A673 (cell line): ENCODE data around the gene WNT3.

Experiments used
- CTCF ChIP-seq: fragments of 300-800, 200-600 bp; sonication (generic); conservative IDR thresholded peaks from 2 replicates; pipeline ENCODE4 v1.5.1; 2017; ENCODE audit warnings: low read depth, mild to moderate bottlenecking, antibody characterized with exemption, low read length, moderate library complexity, mixed read lengths
- EZH2 ChIP-seq: fragments of 200-600 bp; sonication (generic); IDR thresholded peaks from 2 replicates; pipeline ENCODE4 v1.6.1; 2017; ENCODE audit warnings: borderline replicate concordance, low read depth, mild to moderate bottlenecking, mixed read lengths, antibody characterized with exemption, low read length; ENCODE audit not compliant: poor library complexity, severe bottlenecking

GRCh38 chr17:46742565-46743270 is 75.8 kb downstream of the WNT3 start:
- TF ChIP-seq CTCF (no peak), EZH2 (no peak)
